Left colon (tissue), 2 donors: Measurements from ENCODE around the gene TSPAN9. TPM values are rescaled to one million over a fixed set of nuclear protein-coding genes. Genes with fewer than 3 reads are reported as not detected.

Source experiments
- ATAC-seq: fragments of 200-7000 bp; cut with Tn5 transposase; one replicate; pipeline ENCODE4 v1.9.1; 2020; ENCODE audit warnings: mild to moderate bottlenecking, moderate library complexity
- DNase-seq, 2 donors: peaks; one replicate each; pipeline ENCODE4 v3.0.0-alpha.2; 2020
- intact Hi-C, 2 donors: fragments of 100-400 bp; cut with DNase I in 1 of 2; cut with micrococcal nuclease in 1 of 2; formaldehyde crosslinking; loops; one replicate each; pipeline versions ENCODE4 v1.11.2 to v1.14.0; 2022; cut with DNase I, micrococcal nuclease
- total RNA-seq, 2 donors: library from RNA; stranded (reverse); fragmentation: NEBNext Ultra II Directional; extraction: Animal tissue kit (Norgen Biotek cat#: 25700); gene quantifications; one replicate each; pipeline ENCODE4 v1.2.1, GENCODE V29; 2021
- donor health status: DM: no; HTN: no; CAD: no.
- donor health status: DM: yes; HTN: yes; CAD: no.

The TSPAN9 gene
- total RNA-seq, 2 donors from 2014 or later: 7.1 to 9.6 TPM

DNA sequence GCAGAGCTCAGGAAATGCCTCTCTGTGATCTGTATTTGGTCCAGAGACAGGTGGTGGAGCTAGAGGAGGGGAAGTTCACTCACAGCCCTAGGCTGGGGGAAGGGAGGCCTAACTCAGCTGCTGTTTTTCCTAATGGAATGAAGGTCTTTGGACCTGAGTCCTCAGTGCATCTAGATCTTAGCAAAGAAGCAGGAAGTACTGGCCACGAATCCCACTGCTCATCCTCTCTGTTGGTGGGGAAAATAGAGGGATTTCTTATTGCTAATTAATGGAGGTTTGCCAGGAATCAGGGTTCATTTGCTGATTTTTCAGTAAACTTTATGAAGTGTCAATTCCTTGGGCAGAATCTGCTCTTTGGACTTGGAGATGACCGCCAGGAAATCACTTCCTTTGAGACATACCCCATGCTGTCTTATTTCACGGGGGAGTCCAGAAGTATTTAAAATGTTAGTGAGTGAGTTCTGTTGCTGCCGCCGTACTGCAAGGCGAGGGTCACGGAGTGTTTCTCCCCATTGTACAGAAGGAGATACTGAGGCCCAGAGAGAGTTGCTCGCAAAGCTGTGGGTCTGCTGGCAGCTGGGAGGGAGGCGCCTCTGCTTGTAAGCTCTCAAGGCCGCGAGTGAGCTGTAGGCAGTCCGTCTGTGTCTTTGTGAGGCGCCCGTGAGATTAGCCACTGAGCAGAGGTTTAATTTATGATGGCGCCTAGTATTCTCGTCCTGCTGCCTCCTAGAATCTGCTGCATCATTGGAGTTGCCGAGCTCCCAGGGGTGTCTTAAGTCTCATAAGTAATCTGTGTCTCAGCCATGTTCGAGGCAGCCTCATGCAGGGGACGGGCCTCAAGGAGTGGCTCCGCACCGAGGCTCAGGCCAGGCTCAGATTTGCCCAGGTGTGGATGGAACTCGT lies 88.2 kb downstream of the TSPAN9 start:
- ATAC-seq (no peak), DNase-seq (no peak)
- intact Hi-C loops: no loop called here

DNA sequence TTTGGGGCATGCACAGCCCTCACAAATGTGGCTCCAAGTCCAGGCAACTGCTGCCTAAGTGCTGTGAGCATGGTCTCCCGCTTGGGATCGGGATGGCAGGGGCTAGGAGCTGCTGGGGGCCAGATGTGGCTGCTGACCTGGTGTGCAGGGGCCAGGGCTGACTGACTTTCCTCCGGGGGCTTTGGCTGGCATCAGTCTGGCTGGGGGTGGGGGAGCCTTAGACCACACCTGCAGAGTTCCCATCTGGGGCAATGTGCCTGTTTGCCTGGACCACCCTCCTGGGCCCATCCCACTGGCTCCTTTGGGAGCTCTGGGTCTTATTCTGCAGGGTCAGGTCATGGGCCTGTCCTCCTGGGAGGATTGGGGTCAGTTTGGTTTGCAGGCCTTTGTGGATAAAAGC lies 90.5 kb downstream of the TSPAN9 start:
- ATAC-seq (no peak), DNase-seq (no peak)
- intact Hi-C loops: no loop called here

DNA sequence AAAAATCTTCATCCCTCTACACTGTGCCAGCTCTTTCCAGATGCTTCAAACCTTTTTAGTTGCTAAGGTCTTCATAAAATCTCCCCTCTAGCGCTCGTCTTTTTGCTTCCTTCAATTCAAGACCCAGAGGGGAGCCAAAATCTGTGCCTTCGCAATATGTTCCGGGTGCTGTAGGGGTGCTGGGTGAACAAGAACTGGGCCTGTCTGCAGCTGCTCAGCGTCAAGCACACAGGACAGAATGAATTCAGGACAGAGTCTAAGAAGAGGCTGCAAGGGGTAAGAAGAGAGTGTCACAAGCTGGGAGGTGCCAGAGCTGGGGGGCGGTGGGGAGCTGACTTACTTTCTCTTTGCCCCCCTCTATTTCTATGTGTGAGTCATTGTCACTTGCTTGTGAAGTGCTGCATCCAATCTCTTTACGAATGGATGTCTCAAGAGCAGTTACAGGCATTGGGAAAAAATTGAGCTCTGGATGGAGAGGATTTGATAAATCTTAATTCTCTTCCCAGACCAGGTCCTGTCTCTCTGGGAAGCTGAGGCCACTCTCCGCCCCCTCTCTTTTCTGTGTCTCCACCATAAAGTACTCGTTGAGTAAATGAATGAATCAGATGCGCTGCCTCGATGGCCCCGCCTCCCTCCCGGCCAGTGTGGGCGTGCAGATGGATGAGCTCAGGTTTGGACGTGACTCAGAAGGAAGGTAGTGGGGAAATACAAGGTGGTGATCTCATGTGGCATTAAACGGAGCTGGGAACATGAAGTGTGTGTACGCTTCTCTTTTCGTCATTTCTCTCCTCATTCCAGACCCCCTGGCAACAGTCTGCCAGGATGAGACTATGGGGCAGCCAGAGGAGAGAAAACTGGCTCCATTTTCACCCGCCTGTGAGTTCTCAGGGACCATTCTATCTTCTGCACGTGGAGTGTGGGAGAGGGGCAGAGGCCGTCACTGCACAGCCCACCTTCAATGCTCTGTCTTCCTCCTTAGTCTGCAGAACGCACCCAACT lies 91.3 kb downstream of the TSPAN9 start:
- DNase-seq (no peak), ATAC-seq (peak; percentile 20)
- intact Hi-C loops: no loop called here

DNA sequence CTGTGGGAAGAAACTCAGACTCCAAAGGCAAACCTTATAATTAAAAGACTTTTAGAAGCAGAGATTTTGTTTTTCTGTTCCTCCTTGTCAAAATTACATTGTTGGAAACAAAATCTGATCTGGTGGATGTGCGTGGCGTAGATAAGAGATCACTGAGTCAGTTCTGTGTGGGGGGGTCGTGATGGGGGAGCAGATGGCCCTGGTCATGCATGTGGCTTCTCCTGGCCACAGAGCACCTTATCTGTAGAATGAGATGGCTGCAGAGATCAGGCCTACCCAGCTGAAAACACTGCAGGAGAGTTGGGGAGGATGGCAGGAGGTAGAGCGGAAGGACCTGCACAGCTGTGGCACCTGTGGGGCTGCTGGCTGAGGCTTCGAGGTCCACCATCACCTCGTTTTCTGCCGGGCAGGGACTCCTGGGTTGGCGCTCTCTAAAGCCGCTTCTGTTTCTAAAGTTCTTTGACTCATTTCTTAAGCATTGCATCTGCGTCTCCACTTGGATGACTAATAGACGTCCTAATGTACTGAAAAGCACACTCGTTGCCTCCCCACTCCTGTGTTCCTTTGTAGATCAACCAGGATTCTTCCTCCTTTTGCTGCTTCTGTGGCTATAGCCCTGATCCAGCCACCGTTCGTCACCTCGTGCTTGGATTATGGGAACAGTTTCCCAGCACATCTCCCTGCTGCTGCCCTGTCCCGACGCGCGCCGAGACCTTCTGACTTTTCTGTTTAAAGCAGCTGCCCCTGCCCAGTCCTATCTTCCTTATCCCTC lies 93.4 kb downstream of the TSPAN9 start:
- intact Hi-C loops: no loop called here
- DNase-seq (no peak), ATAC-seq (no peak)

DNA sequence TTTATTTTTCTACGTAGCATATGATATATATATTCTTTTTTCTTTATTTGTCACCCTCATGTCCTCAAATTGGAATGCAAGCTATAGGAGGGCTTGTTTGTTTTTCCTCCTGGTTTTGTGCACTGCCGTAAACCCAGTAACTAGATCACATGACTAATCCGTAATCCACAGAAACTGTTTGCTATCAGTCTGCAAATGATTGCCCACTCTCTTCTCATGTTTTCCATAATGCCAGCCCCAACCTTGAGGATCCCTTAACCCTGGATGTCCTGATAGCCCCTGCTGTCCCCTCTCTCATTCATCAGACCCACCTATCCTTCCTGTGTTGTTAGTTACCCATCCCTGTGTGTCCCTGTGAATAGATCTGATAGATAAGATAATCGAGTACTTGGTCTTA lies 94.0 kb downstream of the TSPAN9 start:
- intact Hi-C loops: no loop called here
- DNase-seq (no peak), ATAC-seq (no peak)

DNA sequence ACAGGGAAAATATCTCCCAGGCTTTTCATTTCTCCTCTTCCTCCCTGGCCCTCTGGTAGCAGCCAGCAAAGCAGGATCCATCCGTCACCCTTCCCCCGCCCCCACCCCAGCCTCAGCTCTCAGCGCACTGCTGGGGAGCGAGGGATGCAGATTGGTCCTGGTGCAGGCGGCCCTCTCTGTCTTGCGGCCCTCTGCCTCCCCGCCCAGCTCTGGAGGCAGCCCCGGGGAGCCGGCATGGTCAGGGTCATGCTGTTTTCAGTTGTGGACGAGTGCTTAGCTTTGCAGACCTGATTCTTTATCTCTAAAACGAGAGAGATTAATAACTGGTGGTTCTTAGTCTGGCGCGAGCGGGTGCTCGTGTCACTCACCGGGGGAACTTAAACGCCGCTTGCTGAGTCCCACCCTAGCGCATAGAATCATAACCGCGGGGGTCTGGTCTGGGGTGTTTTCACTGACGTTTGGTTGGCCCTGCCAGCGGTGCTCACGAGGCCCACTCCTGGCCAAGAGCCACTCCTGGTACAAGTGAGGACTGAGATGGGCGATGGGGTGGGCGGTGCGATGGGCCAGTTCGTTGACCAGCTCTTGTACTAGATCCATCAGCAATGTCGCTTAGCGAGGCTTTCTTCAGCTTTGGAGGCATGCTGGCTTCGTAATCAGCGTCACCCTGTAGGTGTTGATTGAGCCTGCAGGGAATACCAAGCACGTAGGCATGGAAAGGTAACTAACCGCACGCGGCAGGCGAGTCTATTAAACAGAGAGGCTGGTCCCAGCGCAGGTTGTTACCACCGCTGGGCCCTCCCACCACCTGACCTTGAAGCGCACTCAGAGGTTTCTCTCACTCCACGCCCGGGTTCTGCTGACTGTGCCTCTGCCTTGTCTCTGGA lies 95.2 kb downstream of the TSPAN9 start:
- ATAC-seq (no peak), DNase-seq (no peak)
- intact Hi-C loops: no loop called here

DNA sequence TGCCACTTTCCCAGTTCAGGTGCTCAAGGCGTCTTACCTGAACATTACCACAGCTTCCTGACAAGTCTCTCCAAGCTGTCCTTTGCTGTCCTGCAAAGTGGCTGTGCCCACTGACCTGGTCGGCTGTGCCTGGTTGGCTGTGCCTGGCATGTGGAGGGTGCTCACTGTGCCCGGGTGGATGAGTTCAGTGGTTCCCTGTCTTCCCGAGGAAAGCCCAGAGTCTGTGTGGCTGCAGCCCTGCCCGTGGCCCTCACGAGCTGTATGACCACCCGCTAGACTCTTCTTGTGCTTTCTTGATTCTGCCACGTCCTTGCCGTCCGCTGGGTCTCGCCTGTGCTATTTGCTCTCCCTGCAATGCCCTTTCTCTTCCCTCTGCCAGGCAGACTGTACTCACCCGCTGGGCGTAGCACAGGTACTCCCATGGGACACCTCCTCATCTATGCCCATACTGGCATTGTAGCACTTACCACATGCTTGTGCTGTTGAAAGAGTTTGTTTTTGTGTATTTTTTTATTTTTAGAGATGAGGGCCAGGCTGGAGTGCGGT lies 95.9 kb downstream of the TSPAN9 start:
- no peak for DNase-seq
- ATAC-seq: no peak
- intact Hi-C loops: no loop called here

DNA sequence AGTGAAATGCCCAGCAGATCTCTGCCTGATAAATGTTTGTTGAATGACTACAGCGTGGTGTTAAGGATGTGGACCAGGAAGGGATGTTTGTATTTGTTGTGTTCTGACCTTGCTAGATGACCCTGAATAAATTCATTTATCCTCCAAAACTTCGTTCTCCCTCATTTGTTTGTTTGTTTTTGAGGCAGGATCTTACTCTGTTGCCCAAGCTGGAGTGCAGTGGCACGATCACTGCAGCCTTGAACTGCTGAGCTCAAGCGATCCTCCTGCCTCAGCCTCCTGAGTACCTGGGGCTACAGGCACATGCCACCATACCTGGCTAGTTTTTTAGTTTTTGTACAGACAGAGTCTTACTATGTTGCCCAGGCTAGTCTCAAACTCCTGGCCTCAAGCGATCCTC lies 96.7 kb downstream of the TSPAN9 start:
- intact Hi-C loops: no loop called here

DNA sequence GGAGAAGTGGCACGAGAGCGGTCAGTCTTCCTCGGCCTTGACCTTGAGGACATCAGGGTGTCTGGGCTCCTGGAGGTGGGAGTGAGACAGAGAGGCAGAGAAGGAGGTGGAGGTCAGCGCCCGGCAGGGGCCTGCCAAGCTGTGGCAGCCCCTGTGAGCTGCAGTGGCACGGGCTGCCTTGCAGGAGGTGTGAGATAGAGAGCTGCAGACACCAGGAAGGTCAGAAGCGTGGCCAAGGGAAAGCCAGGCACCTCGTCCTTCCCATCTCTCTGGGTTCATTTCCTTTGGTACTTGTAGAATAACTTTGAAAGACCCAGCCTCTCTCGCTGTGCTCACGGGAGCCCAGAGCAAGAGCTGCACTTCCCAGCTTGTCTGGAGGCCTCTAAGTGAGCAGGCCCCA lies 98.1 kb downstream of the TSPAN9 start:
- intact Hi-C loops: no loop called here
- ATAC-seq (no peak), DNase-seq (no peak)

More for the DNA sequence above, 96.7 kb downstream of the TSPAN9 start:
- no peak for DNase-seq
- ATAC-seq: no peak

DNA sequence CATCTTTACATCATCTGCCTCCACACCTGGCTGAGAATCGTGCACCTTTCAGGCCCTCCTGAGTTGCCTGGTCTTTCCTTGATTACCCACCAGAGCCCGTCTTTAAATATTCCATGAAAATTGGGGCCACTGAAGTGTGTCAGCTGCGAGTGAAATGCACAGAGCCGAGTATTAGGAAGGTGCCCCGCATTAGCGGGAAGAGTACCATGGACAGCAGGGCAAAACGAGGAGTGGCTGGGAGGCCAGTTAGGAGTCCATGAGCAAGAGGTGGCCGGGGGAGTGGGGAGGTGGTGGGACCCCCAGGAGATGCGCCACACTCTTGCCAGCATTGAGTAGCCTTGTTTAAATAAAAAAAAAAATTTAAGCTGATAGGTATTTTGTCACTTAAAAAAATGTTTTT lies 99.6 kb downstream of the TSPAN9 start:
- ATAC-seq (no peak), DNase-seq (no peak)
- intact Hi-C loops: no loop called here

DNA sequence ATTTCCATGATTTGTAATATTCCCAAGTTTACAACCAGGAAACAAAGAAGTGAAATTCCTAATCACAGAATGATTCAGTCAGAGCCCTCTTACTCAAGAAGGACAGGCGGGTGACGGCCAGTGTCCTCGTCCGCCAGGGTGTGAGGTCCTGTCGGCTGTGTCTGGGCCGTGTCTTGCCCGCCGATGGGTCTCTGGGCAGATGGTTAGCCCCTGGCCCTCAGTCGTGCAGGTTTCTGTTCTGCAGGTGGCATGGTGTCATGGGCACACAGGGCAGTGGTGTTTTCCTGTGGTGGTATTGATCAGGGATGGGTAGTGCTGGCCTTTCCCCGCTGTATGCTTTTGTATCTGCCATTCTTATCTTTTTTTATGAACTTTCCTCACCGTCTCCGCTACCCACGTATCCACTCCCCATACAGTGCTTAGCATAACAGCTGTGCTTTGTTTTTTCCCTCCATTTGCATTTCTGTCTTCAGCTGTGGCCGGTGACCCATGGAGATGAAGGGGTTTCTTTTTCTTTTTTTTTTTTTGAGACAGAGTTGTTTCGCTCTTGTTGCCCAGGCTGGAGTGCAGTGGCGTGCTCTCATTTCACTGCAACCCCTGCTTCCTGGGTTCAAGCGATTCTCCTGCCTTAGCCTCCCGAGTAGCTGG lies 100.7 kb downstream of the TSPAN9 start:
- DNase-seq (no peak), ATAC-seq (no peak)
- intact Hi-C loops: no loop called here

DNA sequence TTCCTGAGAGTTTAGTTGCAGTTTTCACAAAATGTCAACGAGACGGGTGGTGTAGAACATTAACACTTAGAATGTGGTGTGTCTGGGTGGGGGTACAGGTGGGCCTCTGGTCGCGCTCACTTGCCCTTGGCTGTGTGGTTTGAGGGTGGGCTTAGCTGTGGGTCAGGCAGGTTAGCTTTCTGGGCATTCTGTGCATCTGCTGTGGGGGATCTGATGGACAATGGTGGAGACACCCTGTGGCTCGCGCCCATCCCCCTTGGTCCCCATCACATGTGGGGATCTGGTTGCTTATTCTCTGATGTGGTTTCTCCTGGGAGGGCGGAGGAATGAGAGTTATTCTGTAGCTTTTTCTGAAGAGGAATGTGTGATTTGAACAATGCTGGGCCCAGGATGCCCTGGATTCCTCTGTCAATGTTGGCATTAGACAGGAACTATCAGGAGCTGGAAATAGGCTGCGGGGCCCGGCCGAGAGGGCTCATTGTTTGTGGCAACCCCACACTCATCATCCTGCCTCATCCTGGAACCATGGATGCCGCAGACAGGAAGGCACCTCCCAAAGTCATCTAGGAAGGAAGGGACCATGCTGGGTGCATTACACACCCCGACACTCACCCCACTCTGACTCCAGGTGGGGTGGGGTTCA lies 101.6 kb downstream of the TSPAN9 start:
- ATAC-seq (no peak), DNase-seq (no peak)
- intact Hi-C loops: no loop called here

DNA sequence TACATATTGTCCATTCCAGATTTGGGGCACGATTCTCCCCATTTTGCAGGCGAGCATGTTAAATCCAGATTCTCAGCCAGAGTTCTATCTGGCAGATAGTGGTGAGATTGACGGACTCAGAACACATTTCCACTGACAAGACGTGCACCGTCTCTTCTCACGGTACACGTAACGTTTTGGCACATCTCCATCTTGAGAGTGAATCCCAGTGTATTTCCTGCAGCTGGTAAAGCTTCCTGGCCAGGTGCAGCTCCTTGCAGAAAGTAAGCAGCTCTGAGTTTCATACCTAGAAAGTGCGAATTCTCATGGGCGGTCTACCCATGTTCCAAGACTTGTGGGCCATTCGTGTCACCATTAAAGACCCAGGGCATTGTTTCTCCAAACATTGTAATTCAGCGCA lies 102.6 kb downstream of the TSPAN9 start:
- DNase-seq (no peak), ATAC-seq (no peak)
- intact Hi-C loops: no loop called here

DNA sequence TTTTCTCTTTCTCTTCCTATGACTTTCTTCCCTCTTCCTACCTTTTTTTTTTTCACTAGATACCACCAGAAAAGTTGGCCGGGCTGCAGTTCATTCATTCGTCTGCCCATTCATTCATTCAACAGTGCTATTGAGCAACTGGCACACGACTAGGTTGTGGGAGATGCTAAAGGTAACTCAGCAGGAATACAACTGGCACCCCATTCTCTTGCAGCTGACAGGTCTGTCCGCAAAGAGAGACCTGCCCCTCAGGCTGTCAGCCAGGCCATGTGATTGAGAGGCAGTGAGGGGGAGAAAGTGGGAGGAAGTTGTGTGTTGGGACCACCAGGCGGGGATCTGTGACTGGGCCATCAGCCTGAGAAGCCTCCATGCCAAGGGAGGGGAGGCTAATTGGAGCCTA lies 105.2 kb downstream of the TSPAN9 start:
- DNase-seq (no peak), ATAC-seq (no peak)
- intact Hi-C loops: no loop called here

DNA sequence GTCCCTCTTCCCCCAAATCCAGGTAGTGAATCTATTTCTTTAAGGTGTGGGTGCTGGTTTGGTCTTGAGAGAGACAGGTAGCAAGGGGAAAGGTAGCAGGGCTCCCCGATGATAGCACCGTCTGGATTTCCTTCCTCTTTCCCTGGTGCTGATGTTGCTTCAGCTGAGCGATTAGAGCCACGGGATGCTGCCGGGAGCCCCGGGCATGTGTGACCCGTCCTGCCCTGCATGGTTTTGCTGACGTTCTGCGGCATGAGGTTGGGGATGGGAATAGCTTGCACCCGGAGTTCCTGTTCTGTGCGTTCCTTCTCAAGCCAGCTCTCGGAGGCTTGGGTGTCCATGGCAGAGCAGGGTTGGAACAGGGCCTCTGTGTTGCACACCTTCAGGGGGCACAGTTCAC lies 107.3 kb downstream of the TSPAN9 start:
- intact Hi-C loops: no loop called here
- ATAC-seq (no peak), DNase-seq (no peak)

DNA sequence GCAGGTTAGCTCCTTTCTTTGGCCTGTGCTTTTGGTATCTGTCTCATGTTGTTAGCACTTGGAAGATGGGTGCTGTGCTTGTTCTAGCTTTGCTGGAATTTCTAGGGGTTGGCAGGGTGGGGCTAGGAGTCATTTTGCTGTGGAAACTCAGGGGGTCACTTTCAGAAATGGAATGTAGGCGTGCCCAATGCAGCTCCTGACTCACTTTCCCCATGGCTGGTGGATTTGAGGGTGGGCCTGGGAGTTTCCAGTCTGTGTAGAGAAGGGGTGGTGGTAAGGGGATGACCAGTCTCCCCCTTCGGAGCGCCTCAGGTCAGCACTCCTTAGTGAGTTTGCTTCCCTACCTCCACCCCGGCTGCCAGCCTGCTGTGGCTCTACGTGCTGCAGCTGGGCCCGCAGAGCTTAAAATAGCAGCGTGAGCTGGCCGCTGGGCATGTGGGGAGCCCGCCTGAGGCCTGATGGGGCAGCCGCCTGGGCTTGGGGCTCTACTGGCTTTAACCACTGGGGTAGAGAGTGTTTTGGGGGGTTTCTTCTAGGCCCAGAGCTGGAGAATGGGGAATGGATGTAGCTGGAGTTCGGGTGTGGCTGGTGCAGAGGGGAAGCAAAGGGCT lies 108.2 kb downstream of the TSPAN9 start:
- intact Hi-C loops: no loop called here
- DNase-seq (no peak), ATAC-seq (no peak)
